Measurements from ENCODE around the gene ZSCAN25.

ZSCAN25 gene

GRCh38 chr7:99665312-99666012 lies 48.7 kb downstream of the ZSCAN25 start:
- no peaks in the 10 kb centered on the region for H3K27me3 ChIP-seq (ENCODE audit: control insufficient read depth, insufficient read depth, low read length)
- H3K27ac ChIP-seq (ENCODE audit: low read depth, low read length), result no peak overlapping the region

GRCh38 chr7:99666013-99666395 lies 49.3 kb downstream of the ZSCAN25 start:
- Histone ChIP-seq H3K27ac (ENCODE audit: low read depth, low read length) (no peak overlapping the region), H3K4me3 (ENCODE audit: low read length) (no peak overlapping the region), H3K27me3 (ENCODE audit: control insufficient read depth, insufficient read depth, low read length) (no peaks in the 10 kb centered on the region), H3K4me1 (ENCODE audit: control insufficient read depth, insufficient read depth, low read length) (no peaks in the 10 kb centered on the region), H3K9ac (ENCODE audit: low read length) (no peak overlapping the region), H3K36me3 (ENCODE audit: control insufficient read depth, insufficient read depth, low read length) (peaks cover 15% of the 10 kb centered on the region)

More at GRCh38 chr7:99665312-99666012, 48.7 kb downstream of the ZSCAN25 start:
- Histone ChIP-seq H3K36me3 (ENCODE audit: control insufficient read depth, insufficient read depth, low read length) (peaks cover 15% of the 10 kb centered on the region), H3K4me1 (ENCODE audit: control insufficient read depth, insufficient read depth, low read length) (no peaks in the 10 kb centered on the region), H3K9ac (ENCODE audit: low read length) (no peak overlapping the region), H3K4me3 (ENCODE audit: low read length) (no peak overlapping the region)

GRCh38 chr7:99667179-99667578 lies 50.4 kb downstream of the ZSCAN25 start:
- no peak overlapping the region for H3K27ac ChIP-seq (ENCODE audit: low read depth, low read length)
- no peaks in the 10 kb centered on the region for H3K4me1 ChIP-seq (ENCODE audit: control insufficient read depth, insufficient read depth, low read length)
- H3K36me3 ChIP-seq (ENCODE audit: control insufficient read depth, insufficient read depth, low read length), result peaks cover 11% of the 10 kb centered on the region
- H3K9ac ChIP-seq (ENCODE audit: low read length), result no peak overlapping the region
- no peak overlapping the region for H3K4me3 ChIP-seq (ENCODE audit: low read length)
- no peaks in the 10 kb centered on the region for H3K27me3 ChIP-seq (ENCODE audit: control insufficient read depth, insufficient read depth, low read length)

GRCh38 chr7:99668541-99668940 lies 51.8 kb downstream of the ZSCAN25 start:
- Histone ChIP-seq H3K9ac (ENCODE audit: low read length) (no peak overlapping the region), H3K27me3 (ENCODE audit: control insufficient read depth, insufficient read depth, low read length) (no peaks in the 10 kb centered on the region), H3K27ac (ENCODE audit: low read depth, low read length) (no peak overlapping the region), H3K4me1 (ENCODE audit: control insufficient read depth, insufficient read depth, low read length) (no peaks in the 10 kb centered on the region), H3K36me3 (ENCODE audit: control insufficient read depth, insufficient read depth, low read length) (peaks cover 6% of the 10 kb centered on the region), H3K4me3 (ENCODE audit: low read length) (no peak overlapping the region)

- H3K9ac ChIP-seq (ENCODE audit: low read length), result no peak overlapping the region
- H3K27ac ChIP-seq (ENCODE audit: low read depth, low read length), result no peak overlapping the region
- H3K36me3 ChIP-seq (ENCODE audit: control insufficient read depth, insufficient read depth, low read length), result peaks cover 6% of the 10 kb centered on the region
- no peaks in the 10 kb centered on the region for H3K4me1 ChIP-seq (ENCODE audit: control insufficient read depth, insufficient read depth, low read length)
- H3K27me3 ChIP-seq (ENCODE audit: control insufficient read depth, insufficient read depth, low read length), result no peaks in the 10 kb centered on the region
- no peak overlapping the region for H3K4me3 ChIP-seq (ENCODE audit: low read length)
Measured at GRCh38 chr7:99669782-99670181, 53.0 kb downstream of the ZSCAN25 start.

- no peak overlapping the region for H3K9ac ChIP-seq (ENCODE audit: low read length)
- H3K4me3 ChIP-seq (ENCODE audit: low read length), result no peak overlapping the region
- H3K4me1 ChIP-seq (ENCODE audit: control insufficient read depth, insufficient read depth, low read length), result no peaks in the 10 kb centered on the region
- no peak overlapping the region for H3K27ac ChIP-seq (ENCODE audit: low read depth, low read length)
- peaks cover 3% of the 10 kb centered on the region for H3K36me3 ChIP-seq (ENCODE audit: control insufficient read depth, insufficient read depth, low read length)
- H3K27me3 ChIP-seq (ENCODE audit: control insufficient read depth, insufficient read depth, low read length), result no peaks in the 10 kb centered on the region
Measured at GRCh38 chr7:99672573-99672972, 55.8 kb downstream of the ZSCAN25 start.

GRCh38 chr7:99674995-99675742 lies 58.4 kb downstream of the ZSCAN25 start:
- Histone ChIP-seq H3K36me3 (ENCODE audit: control insufficient read depth, insufficient read depth, low read length) (peaks cover 3% of the 10 kb centered on the region), H3K27ac (ENCODE audit: low read depth, low read length) (no peak overlapping the region), H3K27me3 (ENCODE audit: control insufficient read depth, insufficient read depth, low read length) (no peaks in the 10 kb centered on the region), H3K9ac (ENCODE audit: low read length) (no peak overlapping the region), H3K4me3 (ENCODE audit: low read length) (no peak overlapping the region), H3K4me1 (ENCODE audit: control insufficient read depth, insufficient read depth, low read length) (peaks cover 4% of the 10 kb centered on the region)

DNA sequence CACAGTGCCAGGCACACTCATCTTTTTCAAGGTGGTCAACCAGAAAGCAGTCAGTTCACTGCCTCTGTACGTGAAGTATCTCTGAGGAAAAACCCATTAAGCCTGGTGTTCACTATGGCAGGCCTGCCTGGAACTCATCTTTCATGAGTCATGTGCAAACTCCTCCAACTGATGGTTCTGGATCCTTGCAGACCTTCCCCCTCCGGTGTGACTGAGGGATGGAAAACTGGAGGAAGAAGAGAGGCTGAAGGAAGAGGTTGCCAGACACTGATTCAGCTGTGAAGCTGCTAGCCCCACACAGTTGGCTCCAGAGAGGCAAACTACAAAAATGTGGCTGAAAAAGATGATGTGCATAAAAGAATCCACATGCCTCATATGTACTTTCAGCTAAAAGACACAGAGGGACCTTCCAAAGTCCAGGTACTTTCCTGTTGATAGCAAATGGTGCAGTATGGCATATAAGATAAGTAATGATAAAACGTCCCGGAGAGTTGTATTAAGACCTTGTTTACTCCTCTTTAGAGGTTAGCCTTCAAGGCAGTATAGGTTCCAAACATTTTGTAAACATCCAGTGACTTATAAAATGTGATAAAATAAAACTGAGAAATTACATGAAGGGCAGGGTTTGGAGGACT lies 60.4 kb downstream of the ZSCAN25 start:
- peaks cover 3% of the 10 kb centered on the region for H3K36me3 ChIP-seq (ENCODE audit: control insufficient read depth, insufficient read depth, low read length)
- no peaks in the 10 kb centered on the region for H3K27me3 ChIP-seq (ENCODE audit: control insufficient read depth, insufficient read depth, low read length)
- peaks cover 4% of the 10 kb centered on the region for H3K4me1 ChIP-seq (ENCODE audit: control insufficient read depth, insufficient read depth, low read length)
- H3K9ac ChIP-seq (ENCODE audit: low read length), result no peak overlapping the region
- H3K4me3 ChIP-seq (ENCODE audit: low read length), result peak overlapping the region; percentile 12
- no peak overlapping the region for H3K27ac ChIP-seq (ENCODE audit: low read depth, low read length)

- Histone ChIP-seq H3K9ac (ENCODE audit: low read length) (no peak overlapping the region), H3K4me3 (ENCODE audit: low read length) (peak overlapping the region; percentile 12)
Measured at GRCh38 chr7:99677648-99678045, 60.9 kb downstream of the ZSCAN25 start.

GRCh38 chr7:99679032-99679399 lies 62.3 kb downstream of the ZSCAN25 start:
- Histone ChIP-seq H3K36me3 (ENCODE audit: control insufficient read depth, insufficient read depth, low read length) (peaks cover 3% of the 10 kb centered on the region), H3K4me1 (ENCODE audit: control insufficient read depth, insufficient read depth, low read length) (peaks cover 4% of the 10 kb centered on the region), H3K27ac (ENCODE audit: low read depth, low read length) (peak overlapping the region; percentile 60), H3K9ac (ENCODE audit: low read length) (no peak overlapping the region), H3K27me3 (ENCODE audit: control insufficient read depth, insufficient read depth, low read length) (no peaks in the 10 kb centered on the region), H3K4me3 (ENCODE audit: low read length) (peak overlapping the region; percentile 62)

More at GRCh38 chr7:99677648-99678045, 60.9 kb downstream of the ZSCAN25 start:
- Histone ChIP-seq H3K27ac (ENCODE audit: low read depth, low read length) (no peak overlapping the region), H3K36me3 (ENCODE audit: control insufficient read depth, insufficient read depth, low read length) (peaks cover 3% of the 10 kb centered on the region), H3K4me1 (ENCODE audit: control insufficient read depth, insufficient read depth, low read length) (peaks cover 4% of the 10 kb centered on the region), H3K27me3 (ENCODE audit: control insufficient read depth, insufficient read depth, low read length) (no peaks in the 10 kb centered on the region)

GRCh38 chr7:99679400-99680191 lies 62.9 kb downstream of the ZSCAN25 start, which contains the start of gene CYP3A5:
Gene CYP3A5 (minus strand): TSS chr7:99679996. CDS start chr7:99679896, 100 bp downstream.
- Histone ChIP-seq H3K36me3 (ENCODE audit: control insufficient read depth, insufficient read depth, low read length) (peaks cover 3% of the 10 kb centered on the region), H3K27me3 (ENCODE audit: control insufficient read depth, insufficient read depth, low read length) (no peaks in the 10 kb centered on the region), H3K4me3 (ENCODE audit: low read length) (peak within 1 kb of the TSS; percentile 62), H3K27ac (ENCODE audit: low read depth, low read length) (peak within 1 kb of the TSS; percentile 60), H3K9ac (ENCODE audit: low read length) (no peak within 1 kb of the TSS), H3K4me1 (ENCODE audit: control insufficient read depth, insufficient read depth, low read length) (peaks cover 4% of the 10 kb centered on the region)
